HG02938 (cell line): ENCODE results near the gene RAMACL.
A peak's percentile ranks its signal among the peaks of the same experiment; 100 is the strongest.
"Not testable (repeated sequence)": the region's sequence is repeated elsewhere in the genome, so short reads cannot be mapped to it uniquely, and the experiment has no call there.

Source experiments
- ATAC-seq: cut with Tn5 transposase; IDR thresholded peaks from one replicate; pipeline ENCODE4 v1.9.1; 2021; ENCODE audit warnings: mild to moderate bottlenecking, moderate library complexity; ENCODE audit not compliant: unreplicated experiment

The RAMACL gene

DNA sequence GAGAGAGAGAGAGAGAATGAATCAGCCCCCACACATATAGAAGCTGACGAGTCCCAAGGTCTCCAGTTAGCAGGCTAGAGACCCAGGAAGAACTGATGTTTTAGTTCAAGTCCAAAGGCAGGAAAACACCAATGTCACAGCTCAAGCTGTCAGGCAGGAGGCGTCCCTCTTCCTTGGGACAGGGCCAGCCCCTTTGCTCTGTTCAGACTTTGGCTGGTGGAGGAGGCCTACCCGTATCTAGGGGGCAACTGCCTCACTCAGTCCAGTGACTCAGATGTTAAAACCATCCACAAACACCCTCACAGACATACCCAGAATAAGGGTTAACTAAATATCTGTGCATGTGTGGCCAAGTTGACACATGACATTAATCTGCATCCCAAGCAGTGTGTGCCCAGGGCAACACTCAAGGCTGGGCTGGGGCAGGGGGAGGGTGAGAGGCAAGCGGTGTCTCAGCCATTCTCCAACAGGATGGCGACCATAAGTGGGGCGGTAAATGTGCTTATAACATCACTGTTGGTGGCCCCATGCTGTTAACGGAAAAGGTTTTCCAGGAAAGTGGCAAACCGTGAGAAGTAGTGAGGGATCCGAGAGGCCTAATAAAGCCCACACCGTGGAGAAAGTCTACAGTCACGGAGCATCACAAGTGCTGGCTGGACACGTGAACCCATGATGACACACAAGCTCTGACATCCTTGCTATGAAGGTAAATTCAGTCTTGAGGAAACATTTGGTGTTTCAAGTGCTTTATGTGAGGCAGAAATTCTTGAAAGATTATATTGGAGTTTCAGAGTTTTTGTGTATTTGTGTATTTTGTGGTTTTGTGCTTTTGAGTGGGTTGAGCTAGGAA, 28.1 kb downstream of the RAMACL start:
- ATAC-seq: no peak

DNA sequence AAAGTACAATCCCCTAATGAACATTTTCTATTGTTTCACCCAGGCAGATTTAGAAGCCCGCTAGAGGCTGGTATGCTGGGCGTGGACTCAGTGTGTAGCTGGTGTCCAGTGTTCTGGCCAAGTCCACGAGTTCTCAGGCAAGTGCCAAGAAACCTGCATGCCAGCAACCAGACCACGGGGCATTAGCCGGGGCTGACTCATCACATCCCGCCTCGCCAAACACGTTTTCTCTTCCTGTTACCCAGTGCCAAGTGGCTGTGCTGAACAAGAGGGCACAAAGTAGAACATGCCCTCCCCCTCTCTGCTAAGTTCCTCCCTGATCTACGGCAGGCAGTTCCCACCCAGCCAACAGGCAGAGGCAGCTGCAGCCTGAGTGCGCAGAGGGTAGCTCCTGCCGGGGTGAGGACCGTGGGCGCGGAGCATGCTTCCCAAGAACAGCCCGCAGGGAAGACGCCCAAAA, 29.6 kb downstream of the RAMACL start:
- no peak for ATAC-seq

DNA sequence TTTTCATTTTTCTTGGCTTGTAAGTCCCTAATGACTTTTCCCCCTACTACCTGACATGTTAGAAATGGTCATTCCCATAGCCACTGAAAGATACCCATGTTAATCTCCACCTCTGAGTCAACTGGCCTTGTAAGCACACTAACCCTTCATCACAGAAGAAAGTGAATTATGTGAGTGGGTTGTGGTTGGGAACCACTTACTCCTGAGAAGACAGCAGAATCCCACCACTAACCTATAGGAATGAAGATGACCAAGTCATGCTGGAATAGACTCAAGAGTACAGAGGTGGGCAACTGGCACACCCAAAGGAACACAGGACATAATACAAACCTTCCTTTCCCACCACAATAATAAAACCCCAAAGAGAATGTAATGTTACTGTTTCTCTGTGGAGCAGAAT, 30.1 kb downstream of the RAMACL start:
- no peak for ATAC-seq

DNA sequence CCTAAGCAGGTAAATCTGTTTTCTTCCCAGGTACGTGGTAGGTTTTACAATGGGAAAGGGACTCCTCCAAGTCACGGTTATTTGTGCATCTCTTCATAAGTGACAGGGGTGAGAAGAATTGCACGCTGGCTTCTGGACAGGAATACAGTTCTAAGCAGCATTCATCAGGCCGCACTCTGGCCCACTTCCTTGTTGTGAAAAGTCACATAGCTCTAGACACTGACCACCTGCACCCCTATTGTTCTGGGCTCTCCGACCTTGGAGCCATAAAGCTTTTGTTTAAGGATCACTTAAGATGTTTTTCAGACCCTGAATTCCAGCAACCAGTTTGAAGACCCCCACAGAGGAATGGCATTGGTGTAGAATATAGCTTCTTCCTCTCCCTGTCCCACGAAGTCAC, 31.4 kb downstream of the RAMACL start:
- no peak for ATAC-seq

DNA sequence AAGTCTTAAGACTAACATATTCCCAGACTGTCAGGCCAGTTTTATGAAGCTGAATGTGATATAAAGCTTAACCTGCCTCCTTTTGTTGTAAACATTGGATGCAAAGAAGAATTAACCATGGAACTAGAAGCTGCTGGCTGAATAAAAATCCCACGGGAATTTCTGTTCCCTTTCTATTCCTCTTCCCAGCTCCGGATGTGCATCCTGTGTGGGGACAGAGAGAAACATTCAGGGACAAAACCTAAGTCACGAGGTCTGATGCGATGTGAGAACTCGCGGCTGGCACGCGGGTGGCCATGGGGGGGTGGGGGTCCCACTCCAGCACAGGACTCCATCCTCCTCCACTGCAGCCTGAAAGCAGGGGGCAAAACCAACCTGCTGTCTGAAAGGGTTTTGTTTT, 32.2 kb downstream of the RAMACL start:
- ATAC-seq: no peak

DNA sequence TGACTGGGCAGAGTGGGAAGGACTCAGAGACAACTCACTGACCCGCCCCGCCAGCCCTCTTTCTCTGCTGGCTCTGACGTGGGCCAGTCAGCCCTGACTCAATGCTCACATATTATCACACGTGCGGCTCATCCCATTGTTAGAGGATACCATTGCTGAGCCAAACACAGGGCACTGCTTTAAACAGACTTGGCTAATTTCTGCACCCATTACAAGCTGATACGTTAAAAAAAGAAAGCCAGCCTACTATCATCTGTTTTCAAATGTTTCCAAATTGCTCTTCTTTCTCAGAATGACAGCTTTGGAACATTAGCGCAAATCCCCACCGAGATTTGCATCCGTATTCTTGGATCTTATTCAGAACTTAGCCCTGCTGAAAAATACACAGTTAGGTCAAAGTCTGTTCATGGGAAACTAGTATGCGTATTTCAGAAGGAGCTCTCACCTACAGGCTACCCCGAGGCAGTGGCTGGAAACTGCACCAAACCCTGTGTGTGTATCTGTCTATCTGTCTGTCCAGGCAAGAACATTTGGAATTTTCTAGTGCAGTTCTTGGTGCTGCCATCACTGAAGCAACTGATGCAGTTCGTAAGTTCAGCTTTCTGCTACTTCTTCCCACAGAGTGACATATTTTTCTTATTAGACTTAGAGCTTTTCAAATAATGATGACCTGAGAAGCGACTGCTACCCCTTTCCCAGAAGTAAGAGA, 32.8 kb downstream of the RAMACL start:
- ATAC-seq: no peak

DNA sequence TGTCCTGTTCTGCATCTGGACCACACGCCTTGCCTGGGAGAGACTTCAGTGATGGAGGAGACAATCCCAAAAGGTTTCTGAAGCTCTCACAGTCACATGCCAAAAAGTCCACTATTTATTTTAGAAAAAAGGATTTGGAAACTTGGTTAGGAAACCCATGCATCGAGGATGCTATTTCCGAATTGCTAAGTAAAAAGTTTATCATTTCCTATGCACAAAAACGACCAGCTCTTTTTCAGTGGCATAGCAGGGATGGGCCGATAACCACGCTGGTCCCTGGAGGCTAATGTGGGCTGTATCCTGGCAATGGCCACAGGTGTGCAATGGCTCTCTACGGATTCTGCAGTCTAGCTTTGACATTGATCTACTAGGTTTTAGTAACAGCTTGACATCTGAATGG, 33.9 kb downstream of the RAMACL start:
- no peak for ATAC-seq

DNA sequence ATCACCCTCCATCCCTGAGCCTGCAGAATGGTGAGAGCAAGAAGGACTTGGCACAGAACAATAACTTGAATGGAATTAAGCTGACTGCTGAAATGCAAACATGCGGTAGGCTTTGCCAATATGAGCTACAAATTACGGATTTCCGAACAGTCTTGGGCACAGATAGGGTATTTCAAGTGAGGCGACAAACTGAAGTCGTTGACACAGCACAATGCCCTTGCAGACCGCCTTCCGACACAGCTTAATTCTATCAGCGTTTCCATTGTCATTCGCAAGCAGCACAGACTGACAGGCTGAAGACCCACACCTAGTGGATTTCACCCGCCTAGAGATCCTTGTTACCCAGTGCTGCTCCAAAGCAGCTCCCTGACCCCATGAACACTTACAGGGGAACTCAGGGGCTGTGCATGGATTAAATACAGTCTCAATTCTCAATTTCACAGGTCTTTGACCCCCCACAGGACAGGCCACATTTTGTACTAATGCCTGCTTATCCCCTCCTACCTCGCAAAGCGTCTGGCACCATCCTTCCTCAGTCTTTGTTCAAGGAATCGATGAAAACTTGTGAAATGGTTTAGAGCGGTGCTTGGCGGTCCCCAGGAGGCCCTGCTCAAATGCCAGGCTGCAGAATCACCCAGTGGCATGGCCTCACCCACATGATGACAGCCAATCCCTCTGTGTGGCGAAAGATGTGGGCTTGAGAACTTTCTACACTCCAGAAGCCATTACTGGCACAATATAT, 34.6 kb downstream of the RAMACL start:
- ATAC-seq: no peak

DNA sequence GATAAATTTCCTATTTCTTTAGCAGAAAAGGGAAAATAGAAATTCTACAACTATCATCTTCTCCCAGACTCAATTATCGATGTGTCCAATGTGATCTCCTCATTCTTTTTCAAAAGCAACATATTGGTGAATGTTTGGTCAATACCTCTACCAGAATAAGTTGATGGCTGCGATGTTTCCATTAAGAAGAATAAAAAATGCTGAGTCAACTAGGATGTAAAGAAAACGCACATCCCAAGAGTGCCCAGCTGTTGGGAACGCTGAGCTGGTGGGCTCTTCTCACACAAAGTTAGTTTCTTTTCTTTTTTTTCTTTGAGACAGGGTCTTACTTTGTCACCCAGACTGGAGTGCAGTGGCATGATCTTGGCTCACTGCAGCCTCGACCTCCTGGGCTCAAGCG, 39.8 kb downstream of the RAMACL start:
- no peak for ATAC-seq

DNA sequence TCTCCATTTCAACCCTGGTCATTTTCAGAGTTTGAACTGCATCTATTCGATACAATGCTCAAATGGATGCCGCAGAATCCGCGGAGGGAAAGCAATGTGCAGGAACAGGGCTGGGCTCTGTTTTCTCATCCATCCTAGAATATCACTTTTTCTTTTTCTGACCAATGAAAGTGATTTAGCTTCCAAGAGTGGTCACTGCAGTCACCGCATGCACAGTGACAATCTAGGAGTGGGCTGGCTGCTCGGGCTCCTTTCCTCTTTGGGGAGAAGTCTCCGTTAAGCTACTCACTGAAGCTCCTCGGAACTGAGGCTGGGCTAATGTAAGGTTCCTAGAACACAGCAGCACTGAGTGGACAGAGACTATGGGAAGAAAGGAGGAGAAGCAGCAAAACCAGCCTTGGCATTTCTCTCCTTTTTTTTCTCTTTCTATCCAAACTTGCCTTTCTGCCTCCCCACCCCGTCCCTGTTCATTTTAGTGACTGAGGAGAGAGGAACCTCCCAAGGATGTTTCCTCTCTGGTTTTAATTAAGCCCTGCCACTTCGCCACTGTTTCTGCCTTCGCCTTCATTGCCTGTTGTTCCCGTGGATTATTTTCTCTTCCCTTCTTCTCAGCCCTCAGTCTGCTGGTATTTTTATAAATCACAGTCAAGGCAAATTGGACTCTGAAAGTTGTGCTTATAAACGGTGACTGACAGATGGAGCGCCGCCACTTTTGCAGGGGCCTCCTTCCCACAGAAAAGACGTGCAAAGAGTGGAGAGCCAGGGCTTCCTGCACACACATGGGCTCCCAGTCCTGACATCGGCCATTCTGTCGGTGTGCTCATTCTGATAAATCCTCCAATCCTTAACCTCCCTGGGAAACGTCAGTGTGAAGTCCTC, 41.1 kb downstream of the RAMACL start:
- ATAC-seq: no peak

DNA sequence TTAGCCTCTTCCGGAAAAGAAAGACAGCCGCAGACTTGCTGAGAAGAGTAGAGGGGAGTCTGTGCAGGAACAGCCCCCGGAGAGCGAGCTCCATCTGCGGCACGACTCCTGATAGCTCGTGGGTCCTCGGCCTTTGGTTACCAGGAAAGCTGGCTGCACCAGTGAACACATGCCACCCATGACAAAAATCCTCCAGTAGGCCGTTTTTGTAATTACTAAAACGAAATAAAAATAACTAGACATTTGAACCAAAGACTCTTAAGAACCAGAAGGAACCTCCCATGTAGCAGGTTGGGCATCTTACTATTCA, 42.2 kb downstream of the RAMACL start:
- ATAC-seq: no peak

DNA sequence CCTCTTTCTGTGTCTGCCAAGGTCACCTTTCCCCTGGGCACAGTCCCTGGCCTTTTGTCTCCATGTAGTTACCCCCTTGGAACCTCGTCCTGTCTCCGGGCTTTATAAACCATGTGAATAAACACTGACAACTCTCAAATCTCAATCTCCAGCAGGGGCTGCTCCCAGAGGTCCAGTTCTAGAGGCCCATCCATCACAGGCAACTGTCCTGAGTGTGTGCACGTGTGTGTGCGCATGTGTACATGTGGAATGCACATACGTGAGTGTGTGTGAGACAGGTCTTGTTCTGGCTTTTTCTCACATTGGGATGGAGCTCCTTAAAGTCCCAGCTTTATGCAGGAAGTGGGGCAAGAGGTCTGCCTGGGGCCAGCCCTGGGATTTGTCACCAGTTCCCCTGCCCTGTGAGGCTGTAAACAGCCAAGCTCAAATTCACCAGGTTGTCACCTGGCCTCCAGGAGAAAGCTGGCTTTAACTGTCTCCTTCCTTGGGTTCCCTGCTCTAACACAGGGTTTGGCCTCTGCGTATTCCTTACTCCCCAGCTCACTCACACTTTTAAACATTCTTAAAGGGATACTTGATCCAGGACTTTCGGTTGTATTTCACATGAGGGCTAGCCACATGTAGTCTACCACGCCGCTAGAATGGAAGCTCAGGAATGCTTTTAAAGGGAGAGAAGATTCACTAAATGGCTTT, 42.7 kb downstream of the RAMACL start:
- no peak for ATAC-seq

DNA sequence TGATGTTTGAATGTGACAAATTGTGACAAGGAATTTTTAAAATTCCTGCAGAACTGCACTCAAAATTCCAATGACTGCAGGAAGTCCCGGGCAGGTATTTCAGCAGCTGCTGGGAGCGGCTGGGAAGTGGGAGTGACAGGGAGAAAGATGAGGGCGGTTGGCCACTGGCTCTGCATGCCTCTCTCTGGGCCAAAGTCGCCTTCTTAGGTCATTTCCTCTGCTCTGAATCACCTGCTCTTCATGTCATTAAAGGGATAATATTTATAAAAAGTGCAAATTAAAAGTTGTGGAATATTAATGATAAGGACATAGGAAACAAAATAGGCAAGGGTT, 43.9 kb downstream of the RAMACL start:
- ATAC-seq: no peak

DNA sequence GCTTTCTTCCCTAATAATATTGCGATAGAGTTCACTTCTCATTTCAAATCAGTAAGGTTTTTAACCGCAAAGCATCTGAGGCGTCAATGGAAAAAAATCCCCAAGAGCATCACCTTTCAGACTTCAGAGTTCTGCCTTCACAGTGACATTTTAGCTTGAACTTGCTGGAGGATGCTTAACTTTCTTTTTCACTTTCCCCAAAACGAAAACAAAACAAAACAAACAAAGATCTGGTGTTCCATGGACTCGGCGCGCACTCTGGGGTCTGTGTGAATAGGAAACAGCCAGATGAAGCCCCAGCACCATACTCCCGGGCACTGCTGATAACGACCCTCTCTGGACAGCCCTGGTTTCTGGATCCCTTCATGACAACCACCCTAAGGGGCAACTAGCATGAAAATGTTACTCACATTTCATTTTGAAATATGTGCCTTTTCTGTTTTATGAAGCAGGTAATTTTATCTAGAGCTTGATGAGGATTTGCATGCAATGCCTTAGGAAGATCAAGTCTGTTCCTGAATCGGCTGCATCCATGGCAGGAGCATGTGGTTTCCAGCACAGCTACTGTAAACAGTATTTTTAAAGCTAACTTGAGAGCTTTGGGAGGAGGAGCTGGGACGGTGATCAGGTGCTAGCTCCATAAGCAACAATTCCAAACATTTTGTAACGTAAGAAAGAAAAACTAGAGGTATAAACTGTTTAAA, 44.5 kb downstream of the RAMACL start:
- ATAC-seq: no peak

DNA sequence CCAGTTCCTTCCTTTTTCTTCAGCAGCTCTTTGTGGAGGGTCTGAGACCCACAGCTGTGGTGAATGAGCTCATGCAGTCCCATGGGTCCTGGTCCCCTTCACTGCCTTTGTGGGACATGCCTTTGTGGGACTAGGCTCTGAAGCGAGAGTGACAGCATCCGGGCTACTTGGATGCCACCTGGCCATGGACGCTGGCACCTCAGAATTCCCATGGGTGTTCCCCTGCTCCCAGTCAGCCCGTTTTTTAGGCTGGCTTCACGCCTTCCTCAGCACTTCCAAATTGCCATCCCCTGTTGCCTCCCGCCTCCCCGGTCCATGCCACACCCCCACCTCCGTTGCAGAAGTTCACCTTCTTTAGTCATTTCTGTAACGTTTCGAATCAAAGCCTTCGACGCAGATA, 45.1 kb downstream of the RAMACL start:
- ATAC-seq: no peak

DNA sequence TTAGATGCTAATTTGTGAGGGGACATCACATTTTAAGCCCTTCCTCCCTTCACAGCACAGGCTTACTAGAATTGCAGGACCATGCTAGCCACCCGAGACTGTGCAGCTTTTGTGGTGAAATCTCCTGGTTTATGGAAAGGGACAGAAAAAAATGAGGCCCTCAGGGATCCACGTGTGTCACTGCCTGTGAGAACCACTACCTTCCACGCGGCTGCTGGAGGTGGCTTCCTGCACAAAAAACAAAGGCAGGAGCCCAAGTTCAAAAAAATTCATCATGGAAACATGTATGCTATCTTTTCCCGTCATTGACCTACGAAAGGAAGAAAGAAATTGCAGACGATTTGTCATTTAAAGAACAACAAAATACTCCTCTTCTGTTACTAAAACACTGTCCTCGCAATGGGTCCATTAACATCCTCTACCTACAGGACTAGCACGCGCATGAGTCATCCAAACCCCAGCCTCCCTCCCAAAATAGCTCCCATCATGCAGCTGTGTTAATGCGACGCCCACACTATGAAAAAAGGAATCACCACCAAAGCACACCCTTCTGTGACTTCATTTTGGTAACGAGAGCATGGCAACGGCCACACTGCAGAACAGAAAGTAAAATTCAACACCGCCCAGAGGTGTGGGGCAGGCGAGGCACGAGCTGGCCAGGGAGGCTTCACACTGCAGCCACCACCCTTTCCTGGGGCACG, 45.7 kb downstream of the RAMACL start:
- peak; percentile 100 for ATAC-seq

DNA sequence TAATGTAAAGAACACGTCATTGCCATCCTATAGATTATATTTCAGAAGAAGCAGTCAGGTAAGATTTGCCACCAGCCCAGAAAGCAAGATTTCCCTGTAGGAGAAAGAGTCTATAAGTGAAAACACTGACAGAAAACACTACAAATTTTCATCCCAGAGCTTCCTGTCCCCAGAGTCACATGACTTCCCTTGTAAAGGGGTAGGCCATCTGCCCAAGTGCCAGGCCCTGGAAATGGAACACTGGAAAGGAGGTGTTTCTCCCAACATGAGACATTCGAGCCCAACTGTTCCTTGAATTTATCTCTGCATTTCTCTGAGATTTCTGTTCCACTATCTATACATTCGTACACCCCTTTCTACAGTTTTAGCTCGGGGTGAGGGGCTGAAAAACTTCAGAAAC, 46.9 kb downstream of the RAMACL start:
- ATAC-seq: no peak

DNA sequence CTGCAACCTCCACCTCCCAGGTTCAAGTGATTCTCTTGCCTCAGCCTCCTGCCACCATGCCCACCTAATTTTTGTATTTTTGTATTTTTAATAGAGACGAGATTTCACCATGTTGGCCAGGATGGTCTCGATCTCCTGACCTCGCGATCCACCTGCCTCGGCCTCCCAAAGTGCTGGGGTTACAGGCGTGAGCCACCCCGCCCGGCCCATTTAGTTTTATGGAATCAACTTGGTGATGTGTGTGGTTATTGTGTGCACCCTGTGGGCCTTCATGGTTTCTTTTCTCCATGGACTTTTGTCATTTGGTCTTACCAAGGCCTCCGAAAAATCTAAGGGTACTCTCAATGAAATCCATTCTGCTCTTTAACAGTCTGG, 47.5 kb downstream of the RAMACL start:
- ATAC-seq: not testable (repeated sequence)

DNA sequence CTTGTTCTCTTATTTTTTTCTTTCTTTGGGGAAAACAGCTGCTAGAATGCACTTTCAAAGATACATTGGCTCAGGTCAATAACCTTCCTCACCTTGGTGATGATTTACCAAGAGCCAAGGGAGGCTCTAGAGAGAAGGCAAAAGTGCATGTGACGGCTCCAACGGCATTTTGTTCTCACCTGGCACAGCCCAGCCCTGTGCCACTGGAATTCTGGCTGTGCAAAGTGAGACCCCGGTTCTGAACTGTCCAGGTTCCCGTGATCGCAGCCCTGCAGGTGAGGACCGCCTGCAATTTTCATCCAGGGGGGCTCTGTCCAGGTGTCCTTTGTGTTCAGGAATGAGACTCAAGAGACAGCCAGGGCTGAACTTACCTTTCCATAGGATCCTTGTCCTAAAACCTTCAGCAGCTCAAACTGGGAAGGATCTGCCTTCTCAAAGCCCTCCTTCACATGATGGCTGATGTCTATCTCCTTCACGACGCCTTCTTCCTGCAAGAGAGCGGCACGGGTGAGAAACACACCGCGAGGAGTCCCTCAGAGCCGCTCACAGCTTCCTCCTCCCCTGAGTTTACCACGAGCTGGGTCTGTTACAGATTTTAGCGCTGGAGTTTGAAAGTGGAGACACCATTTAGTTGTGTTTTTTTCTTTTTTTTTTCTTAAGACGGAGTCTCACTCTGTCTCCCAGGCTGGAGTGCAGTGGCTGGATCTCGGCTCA, 48.0 kb downstream of the RAMACL start:
- no peak for ATAC-seq
